Osteocyte (in vitro differentiated cells): ENCODE results near the gene CACNG8. TPM values are rescaled to one million over a fixed set of nuclear protein-coding genes. Genes with fewer than 3 reads are reported as not detected.

Experiments used
- DNase-seq: peaks from one replicate; pipeline ENCODE4 v3.0.0; 2021; ENCODE audit warnings: mixed read lengths; ENCODE audit not compliant: unreplicated experiment; ENCODE audit errors: extremely low spot score
- H3K27ac Mint-ChIP-seq: one replicate; pipeline ENCODE4 v1.8.0; 2021; ENCODE audit warnings: mild to moderate bottlenecking, mixed read lengths; ENCODE audit not compliant: unreplicated experiment
- H3K27me3 Mint-ChIP-seq: one replicate; pipeline ENCODE4 v1.8.0; 2021; ENCODE audit warnings: mixed read lengths; ENCODE audit not compliant: unreplicated experiment
- H3K36me3 Mint-ChIP-seq: one replicate; pipeline ENCODE4 v1.8.0; 2021; ENCODE audit warnings: mixed read lengths; ENCODE audit not compliant: unreplicated experiment
- H3K4me1 Mint-ChIP-seq: one replicate; pipeline ENCODE4 v1.8.0; 2021; ENCODE audit warnings: mixed read lengths; ENCODE audit not compliant: unreplicated experiment
- H3K4me3 Mint-ChIP-seq: one replicate; pipeline ENCODE4 v1.8.0; 2021; ENCODE audit warnings: mild to moderate bottlenecking, moderate library complexity, mixed read lengths; ENCODE audit not compliant: unreplicated experiment
- H3K9me3 Mint-ChIP-seq: one replicate; pipeline ENCODE4 v1.8.0; 2021; ENCODE audit warnings: mixed read lengths; ENCODE audit not compliant: unreplicated experiment
- total RNA-seq: library from RNA; stranded (reverse); gene quantifications from 2 replicates; pipeline ENCODE4 v1.2.1, GENCODE V29; 2021
- TF ChIP-seq, protein P1 (sequence below): fragments of 200-600 bp; sonication (generic); IDR thresholded peaks from 2 replicates; pipeline ENCODE4 v1.5.0; 2021; ENCODE audit warnings: antibody characterized with exemption, mild to moderate bottlenecking, moderate library complexity

CACNG8 gene
- total RNA-seq, 1 donor from 2014 or later = not detected

DNA sequence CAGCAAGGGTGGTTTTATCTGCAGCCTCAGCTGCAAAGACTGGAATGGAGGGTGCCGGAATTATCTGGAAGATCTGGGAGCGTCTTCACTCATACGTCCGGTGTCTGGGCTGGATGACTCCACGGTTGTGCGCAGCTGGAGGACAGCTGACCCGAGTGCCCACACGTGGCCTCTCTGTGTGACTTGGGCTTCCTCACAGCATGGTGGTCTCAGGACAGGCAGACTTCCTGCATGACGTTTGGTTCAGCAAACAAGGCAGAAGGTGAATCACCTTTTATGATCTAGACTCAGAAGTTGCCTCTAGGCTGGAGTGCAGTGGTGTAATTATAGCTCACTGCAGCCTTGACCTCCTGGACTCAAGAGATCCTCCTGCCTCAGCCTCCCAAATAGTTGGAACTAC, 61.9 kb downstream of the CACNG8 start:
- Mint-ChIP-seq H3K27ac (no peak overlapping the region), H3K9me3 (no peaks in the 10 kb centered on the region), H3K4me1 (no peaks in the 10 kb centered on the region), H3K36me3 (no peaks in the 10 kb centered on the region), H3K27me3 (peaks cover 3% of the 10 kb centered on the region), H3K4me3 (no peak overlapping the region)
- DNase-seq = no peak
- TF ChIP-seq, protein P1, sequence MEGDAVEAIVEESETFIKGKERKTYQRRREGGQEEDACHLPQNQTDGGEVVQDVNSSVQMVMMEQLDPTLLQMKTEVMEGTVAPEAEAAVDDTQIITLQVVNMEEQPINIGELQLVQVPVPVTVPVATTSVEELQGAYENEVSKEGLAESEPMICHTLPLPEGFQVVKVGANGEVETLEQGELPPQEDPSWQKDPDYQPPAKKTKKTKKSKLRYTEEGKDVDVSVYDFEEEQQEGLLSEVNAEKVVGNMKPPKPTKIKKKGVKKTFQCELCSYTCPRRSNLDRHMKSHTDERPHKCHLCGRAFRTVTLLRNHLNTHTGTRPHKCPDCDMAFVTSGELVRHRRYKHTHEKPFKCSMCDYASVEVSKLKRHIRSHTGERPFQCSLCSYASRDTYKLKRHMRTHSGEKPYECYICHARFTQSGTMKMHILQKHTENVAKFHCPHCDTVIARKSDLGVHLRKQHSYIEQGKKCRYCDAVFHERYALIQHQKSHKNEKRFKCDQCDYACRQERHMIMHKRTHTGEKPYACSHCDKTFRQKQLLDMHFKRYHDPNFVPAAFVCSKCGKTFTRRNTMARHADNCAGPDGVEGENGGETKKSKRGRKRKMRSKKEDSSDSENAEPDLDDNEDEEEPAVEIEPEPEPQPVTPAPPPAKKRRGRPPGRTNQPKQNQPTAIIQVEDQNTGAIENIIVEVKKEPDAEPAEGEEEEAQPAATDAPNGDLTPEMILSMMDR = no peak

DNA sequence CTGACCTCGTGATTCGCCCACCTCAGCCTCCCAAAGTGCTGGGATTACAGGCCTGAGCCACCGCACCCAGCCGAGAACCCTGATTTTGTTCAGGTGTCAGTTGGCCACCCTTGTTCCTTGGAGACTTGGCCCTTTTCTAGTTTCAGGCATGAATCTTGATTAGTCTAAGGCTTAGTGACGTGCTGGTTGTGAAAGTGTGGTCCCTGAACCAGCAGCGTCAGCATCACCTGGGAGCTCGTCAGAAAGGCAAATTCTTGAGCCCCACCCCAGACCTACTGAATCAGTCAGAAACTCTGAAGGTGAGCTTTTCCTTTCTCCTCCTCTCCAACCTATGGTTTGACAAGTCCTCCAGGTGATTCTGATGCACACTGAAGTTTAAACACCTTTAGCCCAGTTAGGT, 63.9 kb downstream of the CACNG8 start:
- Mint-ChIP-seq H3K9me3 (no peaks in the 10 kb centered on the region), H3K4me1 (no peaks in the 10 kb centered on the region), H3K36me3 (no peaks in the 10 kb centered on the region), H3K4me3 (no peak overlapping the region), H3K27me3 (peaks cover 3% of the 10 kb centered on the region), H3K27ac (no peak overlapping the region)
- no peak for DNase-seq
- TF ChIP-seq, protein P1 = no peak

DNA sequence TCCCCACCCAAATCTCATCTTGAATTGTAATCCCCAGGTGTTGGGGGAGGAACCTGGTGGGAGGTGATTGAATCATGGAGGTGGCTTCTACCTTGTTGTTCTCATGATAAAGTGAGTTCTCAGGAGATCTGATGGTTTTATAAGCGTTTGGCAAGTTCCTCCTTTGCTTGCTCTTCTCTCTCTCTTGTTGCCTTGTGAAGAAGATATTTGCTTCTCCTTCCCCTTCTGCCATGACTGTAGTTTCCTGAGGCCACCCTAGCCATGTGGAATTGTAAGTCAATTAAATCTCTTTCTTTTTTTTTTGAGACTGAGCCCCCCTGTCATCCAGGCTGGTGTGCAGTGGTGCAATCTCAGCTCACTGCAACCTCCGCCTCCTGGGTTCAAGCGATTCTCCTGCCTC, 66.6 kb downstream of the CACNG8 start:
- TF ChIP-seq, protein P1 = no peak
- no peaks in the 10 kb centered on the region for H3K4me1 Mint-ChIP-seq
- no peak for DNase-seq
- H3K4me3 Mint-ChIP-seq = no peak overlapping the region
- no peaks in the 10 kb centered on the region for H3K9me3 Mint-ChIP-seq
- no peaks in the 10 kb centered on the region for H3K36me3 Mint-ChIP-seq
- H3K27ac Mint-ChIP-seq = no peak overlapping the region
- H3K27me3 Mint-ChIP-seq = no peaks in the 10 kb centered on the region

DNA sequence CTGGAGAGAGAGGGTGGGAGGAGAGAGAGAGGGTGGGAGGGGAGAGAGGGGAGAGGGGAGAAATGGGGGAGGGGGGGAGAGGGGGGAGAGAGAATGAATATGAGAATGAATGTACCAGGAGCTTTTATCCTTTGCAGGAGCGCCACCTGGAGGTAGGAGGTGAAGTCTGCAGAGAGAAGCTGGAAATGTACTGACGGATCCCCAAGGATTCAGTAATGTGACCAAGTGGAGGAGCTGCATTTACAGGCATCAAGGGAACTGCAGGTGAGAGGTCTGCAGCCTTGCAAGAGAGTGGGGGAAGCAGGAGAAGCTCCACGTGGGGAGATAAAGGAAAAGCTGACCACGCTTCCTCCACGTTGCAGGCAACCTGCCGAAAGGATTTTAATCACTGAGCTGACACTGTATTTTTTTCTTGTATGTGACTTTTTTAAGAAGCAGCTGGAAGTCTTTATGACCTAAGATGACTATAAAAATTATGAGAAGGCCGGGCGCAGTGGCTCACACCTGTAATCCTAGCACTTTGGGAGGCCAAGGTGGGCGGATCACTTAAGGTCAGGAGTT, 67.3 kb downstream of the CACNG8 start:
- no peak for DNase-seq
- TF ChIP-seq, protein P1 = peak; percentile 58
- Mint-ChIP-seq H3K27ac (no peak overlapping the region), H3K4me3 (no peak overlapping the region), H3K36me3 (no peaks in the 10 kb centered on the region), H3K27me3 (no peaks in the 10 kb centered on the region), H3K4me1 (no peaks in the 10 kb centered on the region), H3K9me3 (no peaks in the 10 kb centered on the region)

DNA sequence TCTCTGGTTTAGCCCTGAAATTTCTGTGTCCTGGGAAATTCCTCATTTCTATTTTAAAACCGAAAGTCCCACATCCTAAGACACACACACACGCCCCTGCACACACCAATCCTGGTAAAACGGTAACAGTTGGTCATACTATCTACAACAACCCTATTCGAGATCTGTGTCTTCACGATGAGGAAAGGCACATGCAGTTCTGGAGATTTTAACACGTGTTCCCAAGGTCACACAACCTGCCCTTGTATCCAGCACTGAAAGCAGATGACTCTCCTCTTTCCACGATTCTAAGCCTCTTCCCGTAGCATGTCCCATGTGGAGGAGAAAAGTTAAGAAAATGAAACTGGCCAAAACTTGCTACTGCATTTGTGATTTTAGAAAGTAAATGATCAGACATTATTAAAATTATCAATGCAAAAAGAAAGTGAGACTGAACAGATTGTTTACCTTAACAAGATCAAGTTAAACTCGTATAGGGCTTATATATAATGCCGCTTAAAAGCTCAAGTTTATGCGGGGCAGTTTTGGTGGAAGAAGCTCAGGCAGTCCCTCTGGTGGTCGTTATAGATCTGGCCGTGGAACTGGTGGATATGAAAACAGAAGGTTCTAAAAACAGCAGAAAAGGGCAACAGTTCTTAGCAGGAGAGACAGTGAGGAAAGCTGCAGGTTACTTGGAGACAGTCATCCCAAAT, 68.3 kb downstream of the CACNG8 start:
- Mint-ChIP-seq H3K9me3 (no peaks in the 10 kb centered on the region), H3K27me3 (no peaks in the 10 kb centered on the region), H3K27ac (no peak overlapping the region), H3K36me3 (no peaks in the 10 kb centered on the region), H3K4me3 (no peak overlapping the region), H3K4me1 (no peaks in the 10 kb centered on the region)
- TF ChIP-seq, protein P1 = peak; percentile 30
- DNase-seq = no peak
